Measurements from ENCODE around the gene ARHGAP26.

- no peak for TF ChIP-seq ATF3 (IDR thresholded peaks at IDR 0.05)
- TF ChIP-seq CTCF (IDR thresholded peaks at IDR 0.05; ENCODE audit: low read depth, low read length, missing input control): no peak
- TF ChIP-seq JUND (IDR thresholded peaks at IDR 0.05): no peak
Measured at GRCh38 chr5:143080982-143081381, 310.8 kb downstream of the ARHGAP26 start.

All from liver (tissue), 3 donors.